Stimulated activated naive CD8-positive, alpha-beta T cell treated with anti-CD3 and anti-CD28 coated beads, Interleukin-15, Interleukin-2, amounts not matched to agents 100 ng/mL and 50 ng/mL, for 24 hours (primary cell): ENCODE data around the gene UMAD1.
"Not testable (repeated sequence)": the region's sequence is repeated elsewhere in the genome, so short reads cannot be mapped to it uniquely, and the experiment has no call there.

ENCODE experiments used
- H3K27ac Mint-ChIP-seq: one replicate; pipeline ENCODE4 v1.8.0; 2021; ENCODE audit warnings: mild to moderate bottlenecking, mixed read lengths
- H3K27me3 Mint-ChIP-seq: one replicate; pipeline ENCODE4 v1.8.0; 2021; ENCODE audit warnings: mixed read lengths
- H3K36me3 Mint-ChIP-seq: one replicate; pipeline ENCODE4 v1.8.0; 2021; ENCODE audit warnings: low read depth, mixed read lengths
- H3K4me1 Mint-ChIP-seq: one replicate; pipeline ENCODE4 v1.8.0; 2021; ENCODE audit warnings: low read depth, mixed read lengths
- H3K4me3 Mint-ChIP-seq: one replicate; pipeline ENCODE4 v1.8.0; 2021; ENCODE audit warnings: mild to moderate bottlenecking, mixed read lengths
- H3K9me3 Mint-ChIP-seq: one replicate; pipeline ENCODE4 v1.8.0; 2021; ENCODE audit warnings: mixed read lengths

Gene UMAD1

DNA sequence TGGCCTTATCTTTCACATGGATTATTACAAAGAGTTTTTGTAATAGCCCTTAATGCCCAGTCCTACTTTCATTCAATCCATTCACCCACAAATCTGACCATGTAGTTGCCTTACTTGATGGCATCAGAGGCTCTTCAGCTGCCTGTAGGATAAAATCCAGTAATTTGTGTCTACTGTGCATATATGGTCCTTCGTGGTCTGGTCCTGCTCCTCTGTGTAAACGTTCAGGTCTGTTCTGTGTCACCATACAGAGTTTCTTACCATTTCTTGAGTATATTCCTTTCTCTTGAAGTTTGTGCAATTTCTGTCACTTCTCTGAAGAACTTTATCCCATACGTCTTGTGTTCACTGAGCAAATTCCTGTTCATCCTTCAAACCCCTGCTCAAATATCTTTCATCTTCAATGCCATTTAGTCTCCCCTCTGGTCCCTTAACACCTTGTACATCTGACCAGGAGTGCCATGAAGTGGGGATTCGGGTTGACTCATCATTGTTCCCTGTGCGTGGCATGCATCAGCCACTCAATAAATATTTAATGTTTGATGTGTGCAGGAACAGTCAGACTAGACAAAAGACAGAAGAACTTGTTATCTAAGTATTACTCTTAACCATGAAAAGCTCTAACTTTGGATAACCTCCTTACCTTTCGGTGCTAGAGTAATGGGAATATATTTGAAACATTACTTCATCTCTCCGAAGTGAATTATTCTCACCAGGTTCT is 176.4 kb downstream of the UMAD1 start:
- H3K4me1 Mint-ChIP-seq: peaks cover 40% of the 10 kb centered on the region
- no peak overlapping the region for H3K27ac Mint-ChIP-seq
- no peaks in the 10 kb centered on the region for H3K9me3 Mint-ChIP-seq
- H3K4me3 Mint-ChIP-seq: no peak overlapping the region
- peaks cover 24% of the 10 kb centered on the region for H3K36me3 Mint-ChIP-seq
- no peaks in the 10 kb centered on the region for H3K27me3 Mint-ChIP-seq

- Mint-ChIP-seq H3K9me3 (no peaks in the 10 kb centered on the region), H3K4me3 (no peak overlapping the region), H3K4me1 (peaks cover 40% of the 10 kb centered on the region), H3K36me3 (peaks cover 24% of the 10 kb centered on the region), H3K27ac (no peak overlapping the region), H3K27me3 (no peaks in the 10 kb centered on the region)
Measured at GRCh38 chr7:7817748-7818147, 177.2 kb downstream of the UMAD1 start.

DNA sequence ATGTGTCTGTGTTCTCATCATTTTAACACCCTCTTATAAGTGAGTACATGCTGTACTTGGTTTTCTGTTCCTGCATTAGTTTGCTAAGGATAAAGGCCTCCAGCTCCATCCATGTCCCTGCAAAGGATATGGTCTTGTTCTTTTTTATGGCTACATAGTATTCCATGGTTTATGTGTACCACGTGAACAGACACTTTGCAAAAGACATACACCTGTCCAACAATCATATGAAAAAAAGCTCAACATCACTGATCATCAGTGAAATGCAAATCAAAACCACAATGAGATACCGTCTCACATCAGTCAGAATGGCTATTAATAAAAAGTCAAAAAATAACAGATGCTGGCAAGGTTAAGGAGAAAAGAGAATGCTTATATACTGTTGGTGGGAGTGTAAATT is 177.6 kb downstream of the UMAD1 start:
- H3K9me3 Mint-ChIP-seq, H3K27me3 Mint-ChIP-seq, H3K4me3 Mint-ChIP-seq, H3K27ac Mint-ChIP-seq: not testable (repeated sequence)
- H3K36me3 Mint-ChIP-seq: peaks cover 24% of the 10 kb centered on the region
- peaks cover 40% of the 10 kb centered on the region for H3K4me1 Mint-ChIP-seq

DNA sequence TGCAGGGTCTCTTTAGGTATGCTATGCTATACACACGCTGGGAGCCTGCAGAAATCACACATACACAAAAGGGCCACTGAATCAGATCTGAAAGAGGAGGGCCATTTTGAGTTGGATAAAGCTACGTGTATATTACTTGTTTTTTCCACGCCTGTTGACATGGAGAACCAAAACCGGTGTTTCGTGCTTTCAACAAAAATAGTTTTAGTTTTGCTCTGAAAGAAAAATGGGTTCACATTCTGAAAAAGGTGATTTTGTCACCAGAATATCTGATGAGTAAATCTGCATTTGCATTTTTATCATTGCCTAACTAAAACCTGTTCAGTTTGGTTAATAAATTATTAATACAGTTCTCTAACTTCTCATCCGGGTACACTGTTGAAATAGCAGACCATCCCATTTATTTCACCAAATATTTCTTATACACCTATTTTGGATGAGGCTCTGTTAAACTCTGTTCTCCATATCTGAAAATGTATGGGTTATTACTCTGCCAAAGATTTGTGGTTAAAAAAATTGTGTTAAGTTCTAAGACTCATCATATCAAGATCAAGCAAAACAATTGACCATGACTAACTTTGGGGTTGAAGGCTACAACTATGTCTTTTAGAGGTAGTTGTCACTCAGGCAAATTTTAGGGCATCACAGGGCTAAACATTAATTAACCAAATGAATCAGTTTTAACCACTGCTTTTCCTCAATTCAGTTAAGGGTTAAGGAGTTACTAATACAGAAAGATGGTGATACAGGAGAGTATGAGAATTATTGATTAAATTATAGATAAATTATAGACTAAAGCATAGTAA is 179.1 kb downstream of the UMAD1 start:
- H3K4me1 Mint-ChIP-seq: peaks cover 40% of the 10 kb centered on the region
- no peak overlapping the region for H3K4me3 Mint-ChIP-seq
- peaks cover 6% of the 10 kb centered on the region for H3K9me3 Mint-ChIP-seq
- no peaks in the 10 kb centered on the region for H3K27me3 Mint-ChIP-seq
- H3K27ac Mint-ChIP-seq: no peak overlapping the region
- peaks cover 28% of the 10 kb centered on the region for H3K36me3 Mint-ChIP-seq

DNA sequence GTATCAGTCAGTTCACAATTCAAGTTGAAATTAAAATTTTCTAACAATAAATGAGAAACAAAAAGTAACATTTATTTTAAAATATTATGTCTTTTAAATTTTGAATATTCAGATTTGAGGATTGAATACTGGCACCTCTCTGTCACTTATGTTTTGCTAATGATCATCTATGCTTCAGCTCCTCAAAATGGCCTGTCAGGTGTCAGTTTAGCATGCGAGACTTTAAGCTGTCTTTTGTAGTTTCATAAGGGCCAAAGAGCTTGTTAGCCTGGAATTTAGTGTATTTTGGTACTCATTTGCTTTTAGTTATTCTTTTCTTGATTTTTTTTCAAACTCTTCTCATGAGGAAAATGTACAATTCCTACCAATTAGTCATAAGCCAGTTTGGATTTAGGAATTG is 179.9 kb downstream of the UMAD1 start:
- no peaks in the 10 kb centered on the region for H3K27me3 Mint-ChIP-seq
- H3K27ac Mint-ChIP-seq: no peak overlapping the region
- H3K36me3 Mint-ChIP-seq: peaks cover 31% of the 10 kb centered on the region

GRCh38 chr7:7820939-7821338 is 180.4 kb downstream of the UMAD1 start:
- Mint-ChIP-seq H3K4me1 (peaks cover 27% of the 10 kb centered on the region), H3K4me3 (no peak overlapping the region), H3K9me3 (peaks cover 10% of the 10 kb centered on the region), H3K27me3 (no peaks in the 10 kb centered on the region), H3K36me3 (peaks cover 31% of the 10 kb centered on the region), H3K27ac (no peak overlapping the region)

More for the DNA sequence above, 179.9 kb downstream of the UMAD1 start:
- Mint-ChIP-seq H3K9me3 (peaks cover 10% of the 10 kb centered on the region), H3K4me3 (no peak overlapping the region), H3K4me1 (peaks cover 32% of the 10 kb centered on the region)

DNA sequence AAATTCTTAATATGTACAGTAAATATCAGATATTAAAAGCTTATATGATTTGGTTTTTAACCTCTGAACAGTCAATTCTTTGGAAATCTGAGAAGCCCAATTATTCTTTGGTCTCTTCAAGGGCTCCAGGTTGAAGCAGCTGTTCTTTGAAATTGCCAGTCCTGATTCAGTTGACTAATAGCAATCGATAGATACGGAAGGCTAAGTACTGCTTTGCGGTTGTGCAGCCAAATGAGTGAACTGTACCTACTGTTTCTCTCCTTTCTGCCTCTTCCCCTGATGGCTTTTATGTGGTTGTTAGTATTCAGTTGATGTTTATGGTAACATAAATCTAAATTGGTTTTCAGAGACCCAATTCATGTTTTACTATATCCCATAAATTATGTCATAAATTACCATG is 181.0 kb downstream of the UMAD1 start:
- Mint-ChIP-seq H3K27me3 (no peaks in the 10 kb centered on the region), H3K9me3 (peaks cover 10% of the 10 kb centered on the region), H3K27ac (no peak overlapping the region), H3K4me1 (peaks cover 21% of the 10 kb centered on the region), H3K36me3 (peaks cover 31% of the 10 kb centered on the region), H3K4me3 (no peak overlapping the region)

GRCh38 chr7:7825294-7825693 is 184.7 kb downstream of the UMAD1 start:
- H3K36me3 Mint-ChIP-seq: peaks cover 15% of the 10 kb centered on the region
- H3K9me3 Mint-ChIP-seq: peaks cover 10% of the 10 kb centered on the region
- H3K4me1 Mint-ChIP-seq, H3K27me3 Mint-ChIP-seq, H3K4me3 Mint-ChIP-seq, H3K27ac Mint-ChIP-seq: not testable (repeated sequence)

DNA sequence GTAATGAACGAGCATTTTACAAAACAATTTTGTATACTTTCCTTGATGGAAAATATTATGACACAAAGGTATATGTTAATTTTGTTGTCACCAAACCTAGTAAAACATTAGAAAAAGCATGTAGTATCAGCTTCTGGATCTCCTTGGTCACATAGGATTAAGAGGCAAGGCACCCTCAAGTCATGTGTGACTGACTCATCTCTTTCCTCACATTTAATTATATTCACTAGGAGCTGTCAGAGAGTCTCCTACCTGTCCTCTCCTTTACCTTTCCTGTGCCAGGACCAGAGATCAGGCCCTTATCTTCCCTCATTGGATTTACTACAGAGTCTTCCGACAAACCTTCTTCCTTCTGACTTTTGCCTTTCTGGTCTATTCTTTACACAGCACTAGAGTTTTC is 189.1 kb downstream of the UMAD1 start:
- Mint-ChIP-seq H3K9me3 (peaks cover 9% of the 10 kb centered on the region), H3K36me3 (peaks cover 28% of the 10 kb centered on the region)

DNA sequence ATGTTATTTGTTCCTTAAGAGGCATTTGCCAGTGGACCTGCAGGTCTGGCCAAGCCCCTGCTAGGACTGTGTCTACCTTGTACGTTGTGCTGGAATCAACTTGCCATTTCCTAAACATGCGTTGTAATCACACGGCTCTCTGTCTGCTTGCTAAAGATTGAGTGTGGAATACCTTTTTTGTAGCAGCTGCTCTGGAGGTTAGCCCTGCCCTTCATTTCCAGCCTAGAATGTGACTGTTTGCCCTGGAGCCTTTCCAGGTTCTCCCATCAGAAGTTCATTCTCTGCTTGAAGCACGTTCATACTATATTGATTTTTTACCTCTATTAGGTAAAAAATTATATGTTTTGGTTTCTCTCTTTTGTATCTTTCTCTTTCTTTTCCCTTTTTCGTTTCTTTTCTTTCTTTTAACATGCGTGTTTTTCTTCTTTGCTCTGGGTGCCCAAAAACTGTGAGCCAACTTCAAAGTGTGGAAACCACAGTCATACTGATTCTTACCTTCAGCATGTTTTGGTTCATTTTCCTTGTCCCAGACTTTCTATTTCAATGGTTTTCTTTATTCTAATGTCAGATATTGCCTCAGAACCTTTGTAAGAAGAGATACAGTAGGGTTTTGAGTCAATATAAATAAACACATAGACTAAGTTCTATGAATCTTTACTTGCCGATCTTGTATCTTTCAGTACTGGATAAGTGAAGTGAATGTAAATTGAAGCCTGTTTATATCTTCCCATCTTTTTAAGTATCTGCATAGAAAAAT is 189.7 kb downstream of the UMAD1 start:
- Mint-ChIP-seq H3K9me3 (peaks cover 5% of the 10 kb centered on the region), H3K27me3 (no peaks in the 10 kb centered on the region), H3K4me3 (no peak overlapping the region), H3K36me3 (peaks cover 25% of the 10 kb centered on the region), H3K27ac (no peak overlapping the region), H3K4me1 (peaks cover 11% of the 10 kb centered on the region)

More for the DNA sequence above, 189.1 kb downstream of the UMAD1 start:
- Mint-ChIP-seq H3K4me3 (no peak overlapping the region), H3K27ac (no peak overlapping the region), H3K27me3 (no peaks in the 10 kb centered on the region), H3K4me1 (peaks cover 9% of the 10 kb centered on the region)

DNA sequence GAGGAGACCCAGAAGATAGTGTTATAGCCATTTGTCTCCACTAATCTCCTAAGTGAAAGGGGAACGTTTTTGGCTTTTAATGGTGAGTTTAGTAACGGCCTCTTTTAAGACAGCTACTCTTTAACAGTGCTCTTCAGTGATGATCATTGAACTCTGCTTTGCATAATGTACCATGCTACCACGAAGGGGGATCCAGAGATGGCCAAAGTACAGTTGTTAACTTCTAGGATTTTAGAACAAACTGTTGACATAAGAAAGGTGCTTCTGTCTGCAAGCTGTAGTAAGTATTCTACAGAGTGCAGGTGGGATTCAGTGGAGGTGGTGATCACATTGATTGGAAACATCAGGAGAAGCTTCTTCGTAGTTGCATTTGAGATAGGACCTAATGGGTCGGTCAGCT is 192.0 kb downstream of the UMAD1 start:
- no peak overlapping the region for H3K4me3 Mint-ChIP-seq
- H3K36me3 Mint-ChIP-seq: peaks cover 23% of the 10 kb centered on the region
- H3K9me3 Mint-ChIP-seq: peaks cover 4% of the 10 kb centered on the region
- H3K27me3 Mint-ChIP-seq: no peaks in the 10 kb centered on the region
- no peak overlapping the region for H3K27ac Mint-ChIP-seq
- peaks cover 11% of the 10 kb centered on the region for H3K4me1 Mint-ChIP-seq

DNA sequence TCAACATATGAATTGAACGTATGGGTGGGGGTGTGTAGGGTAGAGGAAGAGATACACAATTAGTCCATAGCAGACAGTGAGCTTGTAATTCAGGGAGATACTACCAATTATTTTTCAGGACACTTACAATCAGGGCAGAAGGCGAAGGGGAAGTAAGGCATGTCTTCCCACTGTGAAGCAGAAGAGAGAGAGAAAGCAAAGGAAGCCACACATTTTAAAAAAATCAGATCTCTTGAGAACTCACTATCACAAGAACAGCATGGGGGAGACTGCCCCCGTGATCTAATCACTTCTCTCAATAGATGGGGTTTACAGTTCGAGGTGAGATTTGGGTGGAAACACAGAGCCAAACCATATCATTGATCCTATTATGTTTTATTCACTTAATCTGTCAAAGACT is 194.2 kb downstream of the UMAD1 start:
- Mint-ChIP-seq H3K27me3 (no peaks in the 10 kb centered on the region), H3K36me3 (peaks cover 26% of the 10 kb centered on the region), H3K9me3 (peaks cover 6% of the 10 kb centered on the region), H3K4me3 (no peak overlapping the region), H3K4me1 (peaks cover 11% of the 10 kb centered on the region), H3K27ac (no peak overlapping the region)

GRCh38 chr7:7841027-7841426 is 200.5 kb downstream of the UMAD1 start:
- peaks cover 5% of the 10 kb centered on the region for H3K9me3 Mint-ChIP-seq
- peaks cover 8% of the 10 kb centered on the region for H3K36me3 Mint-ChIP-seq
- no peak overlapping the region for H3K4me3 Mint-ChIP-seq
- no peaks in the 10 kb centered on the region for H3K27me3 Mint-ChIP-seq
- no peaks in the 10 kb centered on the region for H3K4me1 Mint-ChIP-seq
- H3K27ac Mint-ChIP-seq: no peak overlapping the region

GRCh38 chr7:7843240-7843639 is 202.7 kb downstream of the UMAD1 start:
- no peaks in the 10 kb centered on the region for H3K27me3 Mint-ChIP-seq
- no peak overlapping the region for H3K27ac Mint-ChIP-seq
- H3K36me3 Mint-ChIP-seq: peaks cover 8% of the 10 kb centered on the region
- H3K4me1 Mint-ChIP-seq: peaks cover 9% of the 10 kb centered on the region
- H3K4me3 Mint-ChIP-seq: no peak overlapping the region
- H3K9me3 Mint-ChIP-seq: peaks cover 5% of the 10 kb centered on the region

GRCh38 chr7:7843972-7844371 is 203.4 kb downstream of the UMAD1 start:
- Mint-ChIP-seq H3K4me1 (peaks cover 14% of the 10 kb centered on the region), H3K4me3 (no peak overlapping the region), H3K9me3 (peaks cover 5% of the 10 kb centered on the region), H3K27ac (no peak overlapping the region), H3K36me3 (peaks cover 8% of the 10 kb centered on the region), H3K27me3 (no peaks in the 10 kb centered on the region)
